Upper lobe of left lung (tissue), 4 donors: ENCODE data around the gene NAV2.

Source experiments
- CTCF ChIP-seq, 6 experiments: fragments of 450-650 bp in 4 of 6; fragments of 200-600 bp in 2 of 6; sonication (generic) in 2 of 6; IDR thresholded peaks; one replicate each; pipeline ENCODE4 v1.5.1; 2016 to 2019; ENCODE audit warnings: antibody characterized with exemption in 6 of 6
- EP300 ChIP-seq, 4 donors: sonication (generic); formaldehyde crosslinking; IDR thresholded peaks; one replicate each; pipeline ENCODE4 v1.5.1; 2017; ENCODE audit warnings: antibody characterized with exemption in 4 of 4, control low read depth in 2 of 4
- POLR2A ChIP-seq, 4 donors: fragments of 450-650 bp; IDR thresholded peaks; one replicate each; pipeline ENCODE4 v1.5.1; 2016 to 2017; ENCODE audit warnings: antibody characterized with exemption in 4 of 4, mild to moderate bottlenecking in 2 of 4
- POLR2AphosphoS5 ChIP-seq, 2 donors: sonication (generic); formaldehyde crosslinking; IDR thresholded peaks; one replicate each; pipeline ENCODE4 v1.5.1; 2017; ENCODE audit warnings: antibody characterized with exemption in 2 of 2

GRCh38 chr11:19979519-19979845, 266.8 kb downstream of the NAV2 start:
- TF ChIP-seq CTCF (IDR thresholded peaks at IDR 0.05) (no peak), POLR2AphosphoS5 (IDR thresholded peaks at IDR 0.05) (no peak), EP300 (IDR thresholded peaks at IDR 0.05) (no peak), POLR2A (IDR thresholded peaks at IDR 0.05) (no peak)
